ENCODE results near the gene ITGA7.

DNA sequence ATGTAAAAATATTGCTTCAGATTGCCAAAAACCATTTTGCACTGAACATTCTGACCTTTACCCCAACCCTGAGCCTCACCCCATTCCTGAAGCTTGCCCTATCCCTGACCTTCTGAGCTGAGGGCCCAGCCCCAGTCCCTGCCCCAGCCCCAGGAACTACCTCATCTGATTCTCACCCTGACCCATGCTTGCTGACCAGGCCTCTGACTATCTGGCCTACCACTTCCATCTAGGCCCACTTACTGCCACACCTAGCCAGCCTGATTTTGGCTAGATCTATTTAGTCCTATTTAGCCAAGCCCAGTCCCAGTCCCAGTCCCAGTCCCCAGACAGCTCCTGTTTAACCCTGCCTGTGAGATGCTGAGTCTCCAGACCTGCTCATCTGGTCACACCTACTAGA, 37.4 kb downstream of the ITGA7 start:
- TF ChIP-seq POLR2AphosphoS5 (IDR thresholded peaks at IDR 0.05; ENCODE audit: low read depth, low read length) = no peak
- TF ChIP-seq, protein P1, sequence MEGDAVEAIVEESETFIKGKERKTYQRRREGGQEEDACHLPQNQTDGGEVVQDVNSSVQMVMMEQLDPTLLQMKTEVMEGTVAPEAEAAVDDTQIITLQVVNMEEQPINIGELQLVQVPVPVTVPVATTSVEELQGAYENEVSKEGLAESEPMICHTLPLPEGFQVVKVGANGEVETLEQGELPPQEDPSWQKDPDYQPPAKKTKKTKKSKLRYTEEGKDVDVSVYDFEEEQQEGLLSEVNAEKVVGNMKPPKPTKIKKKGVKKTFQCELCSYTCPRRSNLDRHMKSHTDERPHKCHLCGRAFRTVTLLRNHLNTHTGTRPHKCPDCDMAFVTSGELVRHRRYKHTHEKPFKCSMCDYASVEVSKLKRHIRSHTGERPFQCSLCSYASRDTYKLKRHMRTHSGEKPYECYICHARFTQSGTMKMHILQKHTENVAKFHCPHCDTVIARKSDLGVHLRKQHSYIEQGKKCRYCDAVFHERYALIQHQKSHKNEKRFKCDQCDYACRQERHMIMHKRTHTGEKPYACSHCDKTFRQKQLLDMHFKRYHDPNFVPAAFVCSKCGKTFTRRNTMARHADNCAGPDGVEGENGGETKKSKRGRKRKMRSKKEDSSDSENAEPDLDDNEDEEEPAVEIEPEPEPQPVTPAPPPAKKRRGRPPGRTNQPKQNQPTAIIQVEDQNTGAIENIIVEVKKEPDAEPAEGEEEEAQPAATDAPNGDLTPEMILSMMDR (IDR thresholded peaks at IDR 0.05) = no peak
- TF ChIP-seq TCF7L2 (IDR thresholded peaks at IDR 0.05; ENCODE audit: low read depth, low read length) = no peak
- no peak for TF ChIP-seq SIN3A (IDR thresholded peaks at IDR 0.05; ENCODE audit: borderline replicate concordance, insufficient read depth, low read depth, low read length)
- TF ChIP-seq, protein P2, sequence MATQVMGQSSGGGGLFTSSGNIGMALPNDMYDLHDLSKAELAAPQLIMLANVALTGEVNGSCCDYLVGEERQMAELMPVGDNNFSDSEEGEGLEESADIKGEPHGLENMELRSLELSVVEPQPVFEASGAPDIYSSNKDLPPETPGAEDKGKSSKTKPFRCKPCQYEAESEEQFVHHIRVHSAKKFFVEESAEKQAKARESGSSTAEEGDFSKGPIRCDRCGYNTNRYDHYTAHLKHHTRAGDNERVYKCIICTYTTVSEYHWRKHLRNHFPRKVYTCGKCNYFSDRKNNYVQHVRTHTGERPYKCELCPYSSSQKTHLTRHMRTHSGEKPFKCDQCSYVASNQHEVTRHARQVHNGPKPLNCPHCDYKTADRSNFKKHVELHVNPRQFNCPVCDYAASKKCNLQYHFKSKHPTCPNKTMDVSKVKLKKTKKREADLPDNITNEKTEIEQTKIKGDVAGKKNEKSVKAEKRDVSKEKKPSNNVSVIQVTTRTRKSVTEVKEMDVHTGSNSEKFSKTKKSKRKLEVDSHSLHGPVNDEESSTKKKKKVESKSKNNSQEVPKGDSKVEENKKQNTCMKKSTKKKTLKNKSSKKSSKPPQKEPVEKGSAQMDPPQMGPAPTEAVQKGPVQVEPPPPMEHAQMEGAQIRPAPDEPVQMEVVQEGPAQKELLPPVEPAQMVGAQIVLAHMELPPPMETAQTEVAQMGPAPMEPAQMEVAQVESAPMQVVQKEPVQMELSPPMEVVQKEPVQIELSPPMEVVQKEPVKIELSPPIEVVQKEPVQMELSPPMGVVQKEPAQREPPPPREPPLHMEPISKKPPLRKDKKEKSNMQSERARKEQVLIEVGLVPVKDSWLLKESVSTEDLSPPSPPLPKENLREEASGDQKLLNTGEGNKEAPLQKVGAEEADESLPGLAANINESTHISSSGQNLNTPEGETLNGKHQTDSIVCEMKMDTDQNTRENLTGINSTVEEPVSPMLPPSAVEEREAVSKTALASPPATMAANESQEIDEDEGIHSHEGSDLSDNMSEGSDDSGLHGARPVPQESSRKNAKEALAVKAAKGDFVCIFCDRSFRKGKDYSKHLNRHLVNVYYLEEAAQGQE (IDR thresholded peaks at IDR 0.05; ENCODE audit: insufficient read depth in 1 of 2, low read depth in 2 of 2, low read length in 1 of 2) = no peak

Measured in Panc1 (cell line).